Loucy (cell line): Measurements from ENCODE around the gene EEFSEC.

ENCODE experiments used
- H2AFZ ChIP-seq: fragments of 200-600 bp; sonication (generic); 2 replicates; pipeline ENCODE4 v1.6.0; 2016; ENCODE audit warnings: antibody characterized with exemption, mild to moderate bottlenecking, low read length, moderate library complexity
- H3F3A ChIP-seq: fragments of 200-600 bp; 2 replicates; pipeline ENCODE4 v1.6.0; 2016; ENCODE audit warnings: antibody characterized with exemption, low read depth, mild to moderate bottlenecking
- H3K27me3 ChIP-seq: fragments of 200-600 bp; sonication (generic); 2 replicates; pipeline ENCODE4 v1.6.1; 2014; ENCODE audit warnings: low read length, mild to moderate bottlenecking; ENCODE audit not compliant: insufficient read depth, poor library complexity, severe bottlenecking
- H3K36me3 ChIP-seq: fragments of 200-600 bp; sonication (generic); 2 replicates; pipeline ENCODE4 v1.6.1; 2016; ENCODE audit warnings: low read length; ENCODE audit not compliant: insufficient read depth
- H3K4me1 ChIP-seq: fragments of 200-600 bp; sonication (generic); 2 replicates; pipeline ENCODE4 v1.5.1; 2014; ENCODE audit warnings: low read length, mild to moderate bottlenecking; ENCODE audit not compliant: insufficient read depth, poor library complexity, severe bottlenecking
- H3K4me2 ChIP-seq: fragments of 200-600 bp; sonication (generic); 2 replicates; pipeline ENCODE4 v1.6.0; 2014; ENCODE audit warnings: antibody characterized with exemption, low read length, low read depth, mild to moderate bottlenecking; ENCODE audit not compliant: poor library complexity, severe bottlenecking
- H3K4me3 ChIP-seq: fragments of 200-600 bp; sonication (generic); 2 replicates; pipeline ENCODE4 v1.5.1; 2014; ENCODE audit warnings: low read length, mild to moderate bottlenecking, mixed read lengths; ENCODE audit not compliant: poor library complexity, severe bottlenecking
- H3K79me2 ChIP-seq: fragments of 200-600 bp; sonication (generic); 2 replicates; pipeline ENCODE4 v1.6.1; 2014; ENCODE audit warnings: low read length; ENCODE audit not compliant: insufficient read depth
- H3K9ac ChIP-seq: fragments of 200-600 bp; sonication (generic); 2 replicates; pipeline ENCODE4 v1.6.0; 2014; ENCODE audit warnings: mild to moderate bottlenecking, low read depth, low read length, moderate library complexity; ENCODE audit not compliant: poor library complexity, severe bottlenecking
- H3K9me2 ChIP-seq: fragments of 200-600 bp; sonication (generic); replicated peaks from 2 replicates; pipeline ENCODE4 v1.6.1; 2016; ENCODE audit warnings: low read depth, low read length, mixed read lengths
- H3K9me3 ChIP-seq: fragments of 200-600 bp; sonication (generic); 2 replicates; pipeline ENCODE4 v1.6.1; 2014; ENCODE audit warnings: mild to moderate bottlenecking, antibody characterized with exemption, low read length, low read depth; ENCODE audit not compliant: insufficient read depth
- H4K20me1 ChIP-seq: fragments of 200-600 bp; sonication (generic); 2 replicates; pipeline ENCODE4 v1.6.0; 2014; ENCODE audit warnings: antibody characterized with exemption, low read length, mild to moderate bottlenecking; ENCODE audit not compliant: insufficient read depth, poor library complexity, severe bottlenecking
- CTCF ChIP-seq: fragments of 200-600 bp; sonication (generic); conservative IDR thresholded peaks from 2 replicates; pipeline ENCODE4 v1.5.1; 2014; ENCODE audit warnings: mild to moderate bottlenecking, antibody characterized with exemption, low read length
- EZH2phosphoT487 ChIP-seq: fragments of 200-600 bp; IDR thresholded peaks from 2 replicates; pipeline ENCODE4 v1.6.1; 2018; ENCODE audit warnings: antibody characterized with exemption, mild to moderate bottlenecking, moderate library complexity, borderline replicate concordance

EEFSEC gene

GRCh38 chr3:128431803-128432300 lies 278.6 kb downstream of the EEFSEC start:
- H3K79me2 ChIP-seq = no peaks in the 10 kb centered on the region
- no peaks in the 10 kb centered on the region for H4K20me1 ChIP-seq
- no peak overlapping the region for H3K4me2 ChIP-seq
- H2AFZ ChIP-seq = no peak overlapping the region
- no peaks in the 10 kb centered on the region for H3K9me2 ChIP-seq
- H3K4me3 ChIP-seq = no peak overlapping the region
- H3K27me3 ChIP-seq = no peaks in the 10 kb centered on the region
- H3K36me3 ChIP-seq = no peaks in the 10 kb centered on the region
- H3K9ac ChIP-seq = no peak overlapping the region
- H3K4me1 ChIP-seq = no peaks in the 10 kb centered on the region
- TF ChIP-seq EZH2phosphoT487 (no peak), CTCF (no peak)
- H3K9me3 ChIP-seq = no peaks in the 10 kb centered on the region
- no peaks in the 10 kb centered on the region for H3F3A ChIP-seq

- H3K27me3 ChIP-seq = no peaks in the 10 kb centered on the region
- no peaks in the 10 kb centered on the region for H3K9me2 ChIP-seq
- H4K20me1 ChIP-seq = no peaks in the 10 kb centered on the region
- H3K4me3 ChIP-seq = no peak overlapping the region
- H3K4me2 ChIP-seq = no peak overlapping the region
- no peak overlapping the region for H2AFZ ChIP-seq
- no peaks in the 10 kb centered on the region for H3F3A ChIP-seq
- no peaks in the 10 kb centered on the region for H3K4me1 ChIP-seq
- TF ChIP-seq EZH2phosphoT487 (no peak), CTCF (no peak)
- no peaks in the 10 kb centered on the region for H3K9me3 ChIP-seq
- no peaks in the 10 kb centered on the region for H3K79me2 ChIP-seq
- H3K9ac ChIP-seq = no peak overlapping the region
- H3K36me3 ChIP-seq = no peaks in the 10 kb centered on the region
Measured at GRCh38 chr3:128432301-128432970, 279.2 kb downstream of the EEFSEC start.

- H3K9ac ChIP-seq = no peak overlapping the region
Measured at GRCh38 chr3:128432971-128433836, 279.9 kb downstream of the EEFSEC start.

More at GRCh38 chr3:128432971-128433836, 279.9 kb downstream of the EEFSEC start:
- Histone ChIP-seq H3F3A (no peaks in the 10 kb centered on the region), H3K4me1 (no peaks in the 10 kb centered on the region), H3K79me2 (no peaks in the 10 kb centered on the region), H3K4me3 (no peak overlapping the region), H3K36me3 (no peaks in the 10 kb centered on the region), H3K27me3 (no peaks in the 10 kb centered on the region), H4K20me1 (no peaks in the 10 kb centered on the region), H2AFZ (no peak overlapping the region), H3K9me2 (no peaks in the 10 kb centered on the region), H3K4me2 (no peak overlapping the region), H3K9me3 (no peaks in the 10 kb centered on the region)
- no peak for TF ChIP-seq EZH2phosphoT487
- TF ChIP-seq CTCF = no peak
